Neural progenitor cell (in vitro differentiated cells): ENCODE data around the gene LRRC47. TPM values are rescaled to one million over a fixed set of nuclear protein-coding genes. Genes with fewer than 3 reads are reported as not detected.
A peak's percentile ranks its signal among the peaks of the same experiment; 100 is the strongest.

Experiments used
- DNase-seq: peaks from one replicate; pipeline ENCODE4 v3.0.0-alpha.2; 2016; ENCODE audit warnings: low spot score
- H2AFZ ChIP-seq: fragments of 200-600 bp; sonication (generic); replicated peaks from 2 replicates; pipeline ENCODE4 v1.6.1; 2016; ENCODE audit warnings: antibody characterized with exemption
- H3F3A ChIP-seq: fragments of 200-600 bp; sonication (generic); 2 replicates; pipeline ENCODE4 v1.6.1; 2016; ENCODE audit warnings: antibody characterized with exemption, low read depth
- H3K27ac ChIP-seq: fragments of 200-600 bp; sonication (generic); 2 replicates; pipeline ENCODE4 v1.5.1; 2016; ENCODE audit warnings: mild to moderate bottlenecking
- H3K27me3 ChIP-seq: fragments of 200-600 bp; sonication (generic); 2 replicates; pipeline ENCODE4 v1.6.1; 2016; ENCODE audit warnings: mild to moderate bottlenecking, moderate library complexity
- H3K36me3 ChIP-seq: fragments of 200-600 bp; sonication (generic); 2 replicates; pipeline ENCODE4 v1.5.1; 2016
- H3K4me1 ChIP-seq: fragments of 200-600 bp; sonication (generic); 2 replicates; pipeline ENCODE4 v1.6.1; 2016; ENCODE audit warnings: mixed run types
- H3K4me2 ChIP-seq: fragments of 200-600 bp; sonication (generic); 2 replicates; pipeline ENCODE4 v1.6.1; 2016
- H3K4me3 ChIP-seq: fragments of 200-600 bp; sonication (generic); 2 replicates; pipeline ENCODE4 v1.5.1; 2016
- H3K79me2 ChIP-seq: fragments of 200-600 bp; sonication (generic); 2 replicates; pipeline ENCODE4 v1.6.1; 2016; ENCODE audit warnings: low read depth
- H3K9ac ChIP-seq: fragments of 200-600 bp; sonication (generic); 2 replicates; pipeline ENCODE4 v1.6.1; 2016
- H3K9me3 ChIP-seq: fragments of 200-600 bp; sonication (generic); 2 replicates; pipeline ENCODE4 v1.5.1; 2016; ENCODE audit warnings: low read depth
- H4K20me1 ChIP-seq: fragments of 200-600 bp; sonication (generic); 2 replicates; pipeline ENCODE4 v1.6.1; 2016; ENCODE audit warnings: low read depth
- H3K27ac Mint-ChIP-seq: 3 replicates; pipeline ENCODE4 v1.8.0; 2021; ENCODE audit warnings: mixed read lengths
- H3K27me3 Mint-ChIP-seq: 2 replicates; pipeline ENCODE4 v1.8.0; 2022; ENCODE audit warnings: low read depth, mild to moderate bottlenecking, inconsistent platforms, moderate library complexity, mixed read lengths; ENCODE audit not compliant: insufficient read depth
- H3K36me3 Mint-ChIP-seq: 3 replicates; pipeline ENCODE4 v1.8.0; 2021; ENCODE audit warnings: mixed read lengths
- H3K4me1 Mint-ChIP-seq: 3 replicates; pipeline ENCODE4 v1.8.0; 2021; ENCODE audit warnings: mixed read lengths
- H3K4me3 Mint-ChIP-seq: 3 replicates; pipeline ENCODE4 v1.8.0; 2021; ENCODE audit warnings: mild to moderate bottlenecking, moderate library complexity, mixed read lengths
- H3K9me3 Mint-ChIP-seq: 3 replicates; pipeline ENCODE4 v1.8.0; 2020; ENCODE audit warnings: mixed read lengths
- EZH2 ChIP-seq: fragments of 200-600 bp; sonication (generic); IDR thresholded peaks from 2 replicates; pipeline ENCODE4 v1.6.1; 2017; ENCODE audit warnings: antibody characterized with exemption, mild to moderate bottlenecking, moderate library complexity
- EZH2phosphoT487 ChIP-seq: fragments of 200-600 bp; sonication (generic); IDR thresholded peaks from 2 replicates; pipeline ENCODE4 v1.6.1; 2017; ENCODE audit warnings: antibody characterized with exemption
- total RNA-seq: library from RNA; depleted of rRNA; stranded (reverse); fragments of >200 nt; gene quantifications from 2 replicates; pipeline ENCODE4 v1.2.3, GENCODE V29; 2015; ENCODE audit warnings: low replicate concordance
- TF ChIP-seq, protein P1 (sequence below): fragments of 200-600 bp; sonication (generic); IDR thresholded peaks from 2 replicates; pipeline ENCODE4 v1.5.1; 2017; ENCODE audit warnings: antibody characterized with exemption, mild to moderate bottlenecking

LRRC47 gene
- total RNA-seq, 1 donor from 2014 or later, result 51.0 TPM

DNA sequence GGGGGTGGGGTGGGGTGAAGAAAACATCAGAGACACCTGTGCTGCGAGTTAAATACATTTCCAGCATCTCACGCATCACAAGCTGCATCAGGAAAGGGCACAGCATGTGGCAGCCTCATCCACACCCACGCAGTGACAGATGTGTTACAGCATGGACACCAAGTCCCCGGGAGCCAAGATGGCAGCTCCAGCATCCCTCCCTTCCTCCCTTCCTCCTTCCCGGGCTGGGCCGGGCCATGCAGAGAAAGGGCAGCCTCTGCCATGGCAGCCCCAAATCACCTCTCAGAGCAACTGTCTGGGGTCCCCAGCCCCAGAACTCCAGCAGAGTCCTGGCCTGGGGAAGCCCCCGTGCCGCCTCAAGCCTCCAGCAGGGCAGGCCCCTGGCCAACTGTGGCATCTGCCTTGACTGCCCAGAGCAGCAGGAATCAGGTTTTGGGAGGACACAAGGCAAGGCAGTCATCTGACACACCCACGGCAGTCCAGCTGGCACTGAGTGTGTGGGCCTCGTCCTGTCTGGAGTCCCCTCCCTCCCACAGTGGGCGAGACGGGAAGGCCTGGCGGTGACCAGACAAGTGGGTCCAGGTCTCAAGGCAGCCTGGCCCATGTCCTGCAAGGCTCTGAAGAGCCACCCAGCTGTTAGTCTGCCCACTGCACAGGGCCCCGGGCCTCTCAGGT lies 17.6 kb downstream of the LRRC47 start:
- TF ChIP-seq EZH2 (no peak), EZH2phosphoT487 (no peak)
- TF ChIP-seq, protein P1, sequence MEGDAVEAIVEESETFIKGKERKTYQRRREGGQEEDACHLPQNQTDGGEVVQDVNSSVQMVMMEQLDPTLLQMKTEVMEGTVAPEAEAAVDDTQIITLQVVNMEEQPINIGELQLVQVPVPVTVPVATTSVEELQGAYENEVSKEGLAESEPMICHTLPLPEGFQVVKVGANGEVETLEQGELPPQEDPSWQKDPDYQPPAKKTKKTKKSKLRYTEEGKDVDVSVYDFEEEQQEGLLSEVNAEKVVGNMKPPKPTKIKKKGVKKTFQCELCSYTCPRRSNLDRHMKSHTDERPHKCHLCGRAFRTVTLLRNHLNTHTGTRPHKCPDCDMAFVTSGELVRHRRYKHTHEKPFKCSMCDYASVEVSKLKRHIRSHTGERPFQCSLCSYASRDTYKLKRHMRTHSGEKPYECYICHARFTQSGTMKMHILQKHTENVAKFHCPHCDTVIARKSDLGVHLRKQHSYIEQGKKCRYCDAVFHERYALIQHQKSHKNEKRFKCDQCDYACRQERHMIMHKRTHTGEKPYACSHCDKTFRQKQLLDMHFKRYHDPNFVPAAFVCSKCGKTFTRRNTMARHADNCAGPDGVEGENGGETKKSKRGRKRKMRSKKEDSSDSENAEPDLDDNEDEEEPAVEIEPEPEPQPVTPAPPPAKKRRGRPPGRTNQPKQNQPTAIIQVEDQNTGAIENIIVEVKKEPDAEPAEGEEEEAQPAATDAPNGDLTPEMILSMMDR, result no peak
- Histone ChIP-seq H4K20me1 (peaks cover 1% of the 10 kb centered on the region), H3K9me3 (no peaks in the 10 kb centered on the region), H3F3A (no peaks in the 10 kb centered on the region), H3K79me2 (no peaks in the 10 kb centered on the region), H3K27me3 (no peaks in the 10 kb centered on the region), H3K4me3 (no peak overlapping the region), H3K36me3 (no peaks in the 10 kb centered on the region), H3K27ac (no peak overlapping the region), H3K4me2 (no peak overlapping the region), H3K9ac (no peak overlapping the region), H2AFZ (no peak overlapping the region), H3K4me1 (peaks cover 11% of the 10 kb centered on the region)
- no peak for DNase-seq
- Mint-ChIP-seq H3K36me3 (peaks cover 16% of the 10 kb centered on the region), H3K9me3 (no peaks in the 10 kb centered on the region), H3K4me1 (peaks cover 13% of the 10 kb centered on the region), H3K27ac (no peak overlapping the region), H3K4me3 (no peak overlapping the region), H3K27me3 (peaks cover 5% of the 10 kb centered on the region)

DNA sequence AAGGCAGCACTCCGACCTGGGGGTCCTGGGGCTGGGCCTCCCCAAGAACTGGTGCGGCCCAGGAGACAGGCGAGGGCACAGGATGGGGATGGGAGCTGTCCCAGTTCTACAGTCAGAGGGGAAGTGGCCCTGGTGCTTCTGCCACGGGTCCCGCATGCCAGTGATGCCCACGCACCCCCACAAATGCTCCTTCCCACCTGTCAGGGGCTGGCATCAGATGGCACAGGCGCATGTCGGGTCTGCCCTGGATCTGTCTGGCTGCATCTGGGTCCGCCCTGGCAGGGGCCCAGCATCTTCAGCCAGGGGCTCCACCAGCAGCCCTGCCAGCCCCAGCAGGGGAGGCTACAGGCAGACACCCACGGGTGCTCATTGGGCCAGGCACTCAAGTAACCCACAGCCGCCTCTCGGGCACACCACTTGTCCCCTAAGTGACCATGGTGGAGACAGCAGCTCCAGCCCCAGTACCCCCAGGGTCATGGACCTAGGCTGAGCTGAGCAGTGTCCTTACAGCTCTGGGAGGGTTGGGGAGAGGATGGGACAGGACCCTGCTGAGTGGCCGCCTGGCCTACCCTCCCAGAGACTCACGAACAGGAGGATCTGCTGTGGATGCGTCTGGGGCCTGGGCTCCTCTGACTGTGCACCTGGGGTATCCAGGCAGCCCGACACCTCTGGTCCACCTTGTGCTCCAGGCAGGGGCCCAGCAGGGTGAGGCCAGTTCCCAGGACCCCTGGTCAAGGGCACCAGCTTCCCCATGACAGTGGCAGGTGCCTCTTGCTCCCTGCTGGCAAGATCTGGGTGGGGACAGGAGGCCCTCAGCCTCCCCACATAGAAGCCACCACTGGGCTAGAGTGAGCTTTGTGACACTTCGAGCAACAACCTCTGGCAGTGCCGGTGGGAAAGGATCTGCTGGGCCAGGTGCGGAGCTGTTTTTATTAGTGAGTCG lies 18.4 kb downstream of the LRRC47 start:
- Histone ChIP-seq H3F3A (peaks cover 5% of the 10 kb centered on the region), H3K9ac (no peak overlapping the region), H3K4me3 (no peak overlapping the region), H3K9me3 (no peaks in the 10 kb centered on the region), H3K4me2 (no peak overlapping the region), H3K79me2 (no peaks in the 10 kb centered on the region), H4K20me1 (peaks cover 4% of the 10 kb centered on the region), H3K4me1 (peaks cover 11% of the 10 kb centered on the region), H2AFZ (no peak overlapping the region), H3K36me3 (no peaks in the 10 kb centered on the region), H3K27me3 (peaks cover 7% of the 10 kb centered on the region), H3K27ac (no peak overlapping the region)
- Mint-ChIP-seq H3K27ac (no peak overlapping the region), H3K27me3 (peaks cover 5% of the 10 kb centered on the region), H3K36me3 (peaks cover 16% of the 10 kb centered on the region), H3K4me1 (peaks cover 15% of the 10 kb centered on the region), H3K4me3 (no peak overlapping the region), H3K9me3 (no peaks in the 10 kb centered on the region)
- TF ChIP-seq EZH2phosphoT487, result no peak
- TF ChIP-seq, protein P1, result no peak
- TF ChIP-seq EZH2, result no peak
- no peak for DNase-seq

DNA sequence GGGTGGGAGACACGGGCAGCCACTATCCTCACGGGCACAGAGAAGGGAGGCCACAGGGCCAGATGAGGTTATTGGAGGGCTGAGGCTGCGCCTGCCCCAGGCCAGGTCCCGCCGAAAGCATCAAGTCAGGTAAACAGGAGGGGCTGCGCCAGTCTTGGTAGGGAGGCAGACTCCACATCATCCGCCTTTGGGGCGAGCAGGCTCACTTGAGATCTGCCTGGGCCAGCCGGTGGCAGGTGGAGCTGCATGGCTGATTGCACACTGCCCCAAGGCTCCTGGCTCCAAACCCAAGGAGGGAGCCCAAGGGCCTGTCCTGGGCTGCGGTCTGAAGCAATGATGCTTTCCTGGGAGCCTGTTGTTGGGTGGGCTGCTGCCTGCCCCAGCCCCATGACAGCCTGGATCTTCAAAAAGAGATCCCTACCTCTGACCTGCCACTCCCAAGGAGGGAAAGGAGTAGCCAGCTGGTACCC lies 19.2 kb downstream of the LRRC47 start:
- Histone ChIP-seq H4K20me1 (peaks cover 4% of the 10 kb centered on the region), H3K27me3 (peaks cover 10% of the 10 kb centered on the region), H3K4me3 (no peak overlapping the region), H3K79me2 (no peaks in the 10 kb centered on the region), H3K4me1 (peaks cover 14% of the 10 kb centered on the region), H3F3A (peaks cover 5% of the 10 kb centered on the region), H3K9me3 (no peaks in the 10 kb centered on the region), H3K27ac (no peak overlapping the region), H2AFZ (no peak overlapping the region), H3K4me2 (no peak overlapping the region), H3K36me3 (no peaks in the 10 kb centered on the region), H3K9ac (no peak overlapping the region)
- DNase-seq, result no peak
- TF ChIP-seq EZH2phosphoT487, result no peak
- TF ChIP-seq, protein P1, result no peak
- TF ChIP-seq EZH2, result no peak
- H3K9me3 Mint-ChIP-seq, result no peaks in the 10 kb centered on the region
- peaks cover 5% of the 10 kb centered on the region for H3K27me3 Mint-ChIP-seq
- peaks cover 15% of the 10 kb centered on the region for H3K4me1 Mint-ChIP-seq
- H3K36me3 Mint-ChIP-seq, result peaks cover 16% of the 10 kb centered on the region
- H3K4me3 Mint-ChIP-seq, result peak overlapping the region; percentile 58
- H3K27ac Mint-ChIP-seq, result peak overlapping the region; percentile 60
